Loucy (cell line): ENCODE data around the gene MT1HL1.

Experiments
- H2AFZ ChIP-seq: fragments of 200-600 bp; sonication (generic); 2 replicates; pipeline ENCODE4 v1.6.0; 2016; ENCODE audit warnings: antibody characterized with exemption, mild to moderate bottlenecking, low read length, moderate library complexity
- H3F3A ChIP-seq: fragments of 200-600 bp; 2 replicates; pipeline ENCODE4 v1.6.0; 2016; ENCODE audit warnings: antibody characterized with exemption, low read depth, mild to moderate bottlenecking
- H3K27me3 ChIP-seq: fragments of 200-600 bp; sonication (generic); 2 replicates; pipeline ENCODE4 v1.6.1; 2014; ENCODE audit warnings: low read length, mild to moderate bottlenecking; ENCODE audit not compliant: insufficient read depth, poor library complexity, severe bottlenecking
- H3K36me3 ChIP-seq: fragments of 200-600 bp; sonication (generic); 2 replicates; pipeline ENCODE4 v1.6.1; 2016; ENCODE audit warnings: low read length; ENCODE audit not compliant: insufficient read depth
- H3K4me1 ChIP-seq: fragments of 200-600 bp; sonication (generic); 2 replicates; pipeline ENCODE4 v1.5.1; 2014; ENCODE audit warnings: low read length, mild to moderate bottlenecking; ENCODE audit not compliant: insufficient read depth, poor library complexity, severe bottlenecking
- H3K4me2 ChIP-seq: fragments of 200-600 bp; sonication (generic); 2 replicates; pipeline ENCODE4 v1.6.0; 2014; ENCODE audit warnings: antibody characterized with exemption, low read length, low read depth, mild to moderate bottlenecking; ENCODE audit not compliant: poor library complexity, severe bottlenecking
- H3K4me3 ChIP-seq: fragments of 200-600 bp; sonication (generic); 2 replicates; pipeline ENCODE4 v1.5.1; 2014; ENCODE audit warnings: low read length, mild to moderate bottlenecking, mixed read lengths; ENCODE audit not compliant: poor library complexity, severe bottlenecking
- H3K79me2 ChIP-seq: fragments of 200-600 bp; sonication (generic); 2 replicates; pipeline ENCODE4 v1.6.1; 2014; ENCODE audit warnings: low read length; ENCODE audit not compliant: insufficient read depth
- H3K9ac ChIP-seq: fragments of 200-600 bp; sonication (generic); 2 replicates; pipeline ENCODE4 v1.6.0; 2014; ENCODE audit warnings: mild to moderate bottlenecking, low read depth, low read length, moderate library complexity; ENCODE audit not compliant: poor library complexity, severe bottlenecking
- H3K9me2 ChIP-seq: fragments of 200-600 bp; sonication (generic); replicated peaks from 2 replicates; pipeline ENCODE4 v1.6.1; 2016; ENCODE audit warnings: low read depth, low read length, mixed read lengths
- H3K9me3 ChIP-seq: fragments of 200-600 bp; sonication (generic); 2 replicates; pipeline ENCODE4 v1.6.1; 2014; ENCODE audit warnings: mild to moderate bottlenecking, antibody characterized with exemption, low read length, low read depth; ENCODE audit not compliant: insufficient read depth
- H4K20me1 ChIP-seq: fragments of 200-600 bp; sonication (generic); 2 replicates; pipeline ENCODE4 v1.6.0; 2014; ENCODE audit warnings: antibody characterized with exemption, low read length, mild to moderate bottlenecking; ENCODE audit not compliant: insufficient read depth, poor library complexity, severe bottlenecking
- EZH2phosphoT487 ChIP-seq: fragments of 200-600 bp; IDR thresholded peaks from 2 replicates; pipeline ENCODE4 v1.6.1; 2018; ENCODE audit warnings: antibody characterized with exemption, mild to moderate bottlenecking, moderate library complexity, borderline replicate concordance
- TF ChIP-seq, protein P1 (sequence below): fragments of 200-600 bp; sonication (generic); conservative IDR thresholded peaks from 2 replicates; pipeline ENCODE4 v1.5.1; 2014; ENCODE audit warnings: mild to moderate bottlenecking, antibody characterized with exemption, low read length

Gene MT1HL1

GRCh38 chr1:237011432-237011831 is 7.2 kb upstream of the MT1HL1 start:
- no peaks in the 10 kb centered on the region for H3K9me3 ChIP-seq
- H3K9me2 ChIP-seq: no peaks in the 10 kb centered on the region
- H3K9ac ChIP-seq: no peak overlapping the region
- no peaks in the 10 kb centered on the region for H3K79me2 ChIP-seq
- H3K27me3 ChIP-seq: no peaks in the 10 kb centered on the region
- H3K4me2 ChIP-seq: no peak overlapping the region
- no peaks in the 10 kb centered on the region for H3F3A ChIP-seq
- no peaks in the 10 kb centered on the region for H4K20me1 ChIP-seq
- H2AFZ ChIP-seq: no peak overlapping the region
- H3K4me3 ChIP-seq: no peak overlapping the region
- H3K4me1 ChIP-seq: no peaks in the 10 kb centered on the region
- H3K36me3 ChIP-seq: no peaks in the 10 kb centered on the region
- TF ChIP-seq EZH2phosphoT487: no peak
- TF ChIP-seq, protein P1, sequence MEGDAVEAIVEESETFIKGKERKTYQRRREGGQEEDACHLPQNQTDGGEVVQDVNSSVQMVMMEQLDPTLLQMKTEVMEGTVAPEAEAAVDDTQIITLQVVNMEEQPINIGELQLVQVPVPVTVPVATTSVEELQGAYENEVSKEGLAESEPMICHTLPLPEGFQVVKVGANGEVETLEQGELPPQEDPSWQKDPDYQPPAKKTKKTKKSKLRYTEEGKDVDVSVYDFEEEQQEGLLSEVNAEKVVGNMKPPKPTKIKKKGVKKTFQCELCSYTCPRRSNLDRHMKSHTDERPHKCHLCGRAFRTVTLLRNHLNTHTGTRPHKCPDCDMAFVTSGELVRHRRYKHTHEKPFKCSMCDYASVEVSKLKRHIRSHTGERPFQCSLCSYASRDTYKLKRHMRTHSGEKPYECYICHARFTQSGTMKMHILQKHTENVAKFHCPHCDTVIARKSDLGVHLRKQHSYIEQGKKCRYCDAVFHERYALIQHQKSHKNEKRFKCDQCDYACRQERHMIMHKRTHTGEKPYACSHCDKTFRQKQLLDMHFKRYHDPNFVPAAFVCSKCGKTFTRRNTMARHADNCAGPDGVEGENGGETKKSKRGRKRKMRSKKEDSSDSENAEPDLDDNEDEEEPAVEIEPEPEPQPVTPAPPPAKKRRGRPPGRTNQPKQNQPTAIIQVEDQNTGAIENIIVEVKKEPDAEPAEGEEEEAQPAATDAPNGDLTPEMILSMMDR: no peak

DNA sequence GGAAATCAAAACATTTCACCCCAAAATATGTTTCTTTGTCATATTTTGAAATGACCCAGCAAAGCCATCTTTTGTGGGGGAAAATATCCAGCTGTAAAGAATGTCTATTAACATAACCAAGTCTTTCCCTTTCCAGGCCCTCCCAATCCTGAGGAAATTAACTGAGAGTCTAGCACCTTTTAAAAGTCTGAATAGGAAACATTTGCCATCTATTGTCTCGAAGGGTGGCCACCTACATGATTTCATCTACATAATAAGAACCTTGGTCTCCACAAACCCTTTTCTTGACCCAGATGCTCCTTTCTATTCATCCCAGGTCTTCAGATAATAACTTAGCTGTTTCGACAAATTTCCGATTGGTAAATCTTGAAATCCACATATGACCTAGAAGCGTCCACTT is 5.4 kb upstream of the MT1HL1 start:
- H3K9me3 ChIP-seq: no peaks in the 10 kb centered on the region
- H3K4me2 ChIP-seq: no peak overlapping the region
- H3K9ac ChIP-seq: no peak overlapping the region

GRCh38 chr1:237007147-237007881 is 3.1 kb upstream of the MT1HL1 start:
- Histone ChIP-seq H3K79me2 (no peaks in the 10 kb centered on the region), H4K20me1 (no peaks in the 10 kb centered on the region), H3F3A (no peaks in the 10 kb centered on the region), H3K36me3 (no peaks in the 10 kb centered on the region), H3K4me2 (no peak overlapping the region), H3K9me2 (no peaks in the 10 kb centered on the region), H3K9ac (no peak overlapping the region), H3K9me3 (no peaks in the 10 kb centered on the region), H3K27me3 (no peaks in the 10 kb centered on the region), H2AFZ (no peak overlapping the region), H3K4me3 (no peak overlapping the region), H3K4me1 (no peaks in the 10 kb centered on the region)
- no peak for TF ChIP-seq EZH2phosphoT487
- TF ChIP-seq, protein P1: no peak

More for the DNA sequence above, 5.4 kb upstream of the MT1HL1 start:
- H3K27me3 ChIP-seq: no peaks in the 10 kb centered on the region
- H4K20me1 ChIP-seq: no peaks in the 10 kb centered on the region
- H3K4me1 ChIP-seq: no peaks in the 10 kb centered on the region
- H3K79me2 ChIP-seq: no peaks in the 10 kb centered on the region
- H2AFZ ChIP-seq: no peak overlapping the region
- no peaks in the 10 kb centered on the region for H3K36me3 ChIP-seq
- no peak overlapping the region for H3K4me3 ChIP-seq
- no peaks in the 10 kb centered on the region for H3K9me2 ChIP-seq
- TF ChIP-seq, protein P1: no peak
- TF ChIP-seq EZH2phosphoT487: no peak
- H3F3A ChIP-seq: no peaks in the 10 kb centered on the region
